GM12872 (cell line): Measurements from ENCODE around the gene LRBA.

Experiments
- TF ChIP-seq, protein P1 (sequence below): IDR thresholded peaks from 3 replicates; pipeline ENCODE4 v1.5.1; 2011; ENCODE audit warnings: low read depth, mild to moderate bottlenecking, low read length, moderate library complexity; ENCODE audit not compliant: insufficient read depth

The LRBA gene

DNA sequence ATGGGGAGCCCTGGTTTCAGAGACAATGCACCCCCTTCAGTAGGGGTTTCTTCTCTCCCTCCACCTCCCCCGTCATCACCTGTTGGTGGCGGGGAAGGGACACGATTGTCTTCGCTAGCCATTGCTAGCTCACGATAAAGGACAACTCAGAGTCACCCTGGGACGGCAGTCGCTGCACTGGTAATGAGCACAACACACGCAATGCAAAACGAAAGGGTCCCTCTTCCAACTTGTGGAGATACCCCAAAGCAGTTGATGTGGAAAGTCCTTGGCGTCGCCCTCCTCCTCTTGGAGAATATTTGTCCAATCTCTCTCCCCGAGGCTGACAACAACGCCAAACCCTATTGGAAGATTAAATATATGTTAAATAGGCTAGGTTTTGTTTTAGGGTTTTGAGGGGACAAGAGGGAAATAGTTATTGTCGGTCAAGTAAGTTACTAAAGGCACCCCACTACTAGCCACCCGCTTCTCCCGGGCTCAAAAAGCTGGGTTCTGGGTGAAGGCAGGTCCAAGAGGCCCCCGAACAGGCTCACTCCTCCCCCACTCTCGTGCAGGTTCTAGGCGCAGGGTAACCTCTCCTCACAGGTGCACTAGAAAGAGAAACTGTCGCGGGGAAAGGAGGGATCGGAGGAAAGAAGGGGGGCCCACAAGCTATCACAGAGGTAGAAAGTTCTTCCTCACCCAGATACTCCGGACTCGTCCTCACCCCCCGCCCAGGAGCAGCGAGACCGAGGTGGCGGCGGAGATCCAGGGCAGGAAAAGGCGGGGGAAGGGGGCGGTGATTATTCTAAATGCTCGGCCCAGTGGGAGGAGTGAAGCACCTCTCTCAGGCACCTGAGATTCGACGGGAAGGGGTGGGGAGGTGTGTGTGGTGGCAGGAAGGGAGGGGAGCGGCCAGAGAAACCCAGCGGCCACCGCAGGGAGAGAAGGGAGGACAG, at the start of gene LRBA:
Gene LRBA (minus strand): TSS at position 764 of the 938 bp plus-strand sequence. CDS start 642 bp downstream, at position 122.
- TF ChIP-seq, protein P1, sequence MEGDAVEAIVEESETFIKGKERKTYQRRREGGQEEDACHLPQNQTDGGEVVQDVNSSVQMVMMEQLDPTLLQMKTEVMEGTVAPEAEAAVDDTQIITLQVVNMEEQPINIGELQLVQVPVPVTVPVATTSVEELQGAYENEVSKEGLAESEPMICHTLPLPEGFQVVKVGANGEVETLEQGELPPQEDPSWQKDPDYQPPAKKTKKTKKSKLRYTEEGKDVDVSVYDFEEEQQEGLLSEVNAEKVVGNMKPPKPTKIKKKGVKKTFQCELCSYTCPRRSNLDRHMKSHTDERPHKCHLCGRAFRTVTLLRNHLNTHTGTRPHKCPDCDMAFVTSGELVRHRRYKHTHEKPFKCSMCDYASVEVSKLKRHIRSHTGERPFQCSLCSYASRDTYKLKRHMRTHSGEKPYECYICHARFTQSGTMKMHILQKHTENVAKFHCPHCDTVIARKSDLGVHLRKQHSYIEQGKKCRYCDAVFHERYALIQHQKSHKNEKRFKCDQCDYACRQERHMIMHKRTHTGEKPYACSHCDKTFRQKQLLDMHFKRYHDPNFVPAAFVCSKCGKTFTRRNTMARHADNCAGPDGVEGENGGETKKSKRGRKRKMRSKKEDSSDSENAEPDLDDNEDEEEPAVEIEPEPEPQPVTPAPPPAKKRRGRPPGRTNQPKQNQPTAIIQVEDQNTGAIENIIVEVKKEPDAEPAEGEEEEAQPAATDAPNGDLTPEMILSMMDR: no peak

DNA sequence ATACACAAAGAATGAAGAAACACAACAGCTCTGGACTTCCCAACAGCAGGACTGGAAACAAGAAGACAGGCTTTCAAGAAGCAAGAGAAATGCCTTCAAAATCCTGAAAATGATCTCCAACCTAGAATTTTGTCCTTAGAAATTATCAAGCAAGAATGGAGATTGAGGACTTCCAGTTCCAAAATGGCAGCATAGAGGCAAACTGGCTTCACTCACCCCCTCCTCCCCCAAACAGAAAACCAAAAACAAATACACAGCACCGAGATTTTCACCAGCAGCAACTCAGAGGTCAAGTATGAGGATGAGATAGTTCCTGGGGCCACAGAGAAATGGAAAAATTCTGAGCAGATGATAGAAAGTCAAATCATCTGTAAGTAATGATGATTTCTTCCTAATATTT, 40.5 kb upstream of the LRBA start:
- TF ChIP-seq, protein P1: no peak

- TF ChIP-seq, protein P1: no peak
Observed at GRCh38 chr4:151052785-151053184, 37.7 kb upstream of the LRBA start.

DNA sequence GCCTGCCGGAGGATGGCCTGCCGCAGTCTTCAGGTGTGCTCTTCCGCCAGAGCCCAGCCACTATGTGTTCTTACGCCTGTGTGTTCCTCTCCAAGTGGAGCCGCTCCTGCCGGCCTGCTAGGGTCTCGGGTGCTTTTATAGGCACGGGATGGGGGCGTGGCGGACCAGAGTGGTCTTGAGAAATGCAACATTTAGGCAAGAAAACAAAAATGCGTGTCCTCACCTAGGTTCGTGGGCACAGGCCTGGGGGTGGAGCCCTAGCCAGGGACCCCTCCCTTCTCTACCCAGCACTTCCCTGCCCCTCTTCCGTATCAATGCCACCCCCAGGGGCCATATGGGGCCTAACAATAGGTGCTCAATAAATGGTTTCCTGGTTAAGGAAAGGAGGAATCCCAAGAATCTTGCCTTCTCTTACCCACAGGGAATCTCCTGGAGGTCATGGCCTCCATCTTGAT, 34.4 kb upstream of the LRBA start:
- TF ChIP-seq, protein P1: no peak

GRCh38 chr4:151048913-151049312, 33.8 kb upstream of the LRBA start:
- TF ChIP-seq, protein P1: no peak

DNA sequence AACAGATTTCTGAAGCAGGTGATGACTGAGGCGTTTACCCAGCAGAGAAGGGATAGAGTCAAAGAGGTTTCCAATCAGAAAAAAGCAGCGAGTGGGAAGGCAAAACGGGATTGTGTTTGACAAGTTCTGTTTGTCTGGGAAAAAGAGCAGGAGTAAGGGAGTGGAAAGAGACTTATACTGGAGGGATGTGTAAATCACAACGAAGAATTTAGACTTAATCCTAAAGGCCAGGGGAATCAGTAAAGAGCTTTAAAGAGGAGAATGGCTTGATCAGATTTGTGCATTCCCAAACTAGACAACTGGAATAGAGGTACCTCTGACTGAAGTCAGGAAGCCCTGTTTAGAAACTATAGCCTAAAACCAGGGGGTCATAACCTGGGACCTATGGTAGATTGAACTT, 31.5 kb upstream of the LRBA start:
- TF ChIP-seq, protein P1: no peak

- TF ChIP-seq, protein P1: 0 out of 3 replicates have a peak, but pooled peaks have one; percentile 22
Observed at GRCh38 chr4:151045907-151046306, 30.8 kb upstream of the LRBA start.
